NT2/D1 (cell line): ENCODE measurements around the gene SMO.

Source experiments
- YY1 ChIP-seq: IDR thresholded peaks from 2 replicates; pipeline ENCODE4 v1.6.1; 2011; ENCODE audit not compliant: insufficient read length, insufficient read depth
- ZNF274 ChIP-seq: IDR thresholded peaks from 2 replicates; pipeline ENCODE4 v1.6.1; 2011; ENCODE audit warnings: mild to moderate bottlenecking, low read depth, low read length

- TF ChIP-seq YY1 (no peak), ZNF274 (no peak)
These were observed 50.1 kb downstream of the SMO start for GRCh38 chr7:129238546-129238945.
